ENCODE data around the gene ZNF423.

Gene ZNF423

GRCh38 chr16:49440156-49441065 is 415.5 kb downstream of the ZNF423 start:
- no peak for DNase-seq

GRCh38 chr16:49439676-49440075 is 416.2 kb downstream of the ZNF423 start:
- DNase-seq, result no peak

- DNase-seq, result no peak
These were observed 416.9 kb downstream of the ZNF423 start for GRCh38 chr16:49439050-49439449.

Data from T-helper 1 cell (primary cell).